A549 (cell line): Measurements from ENCODE around the gene CHST5. TPM values are rescaled to one million over a fixed set of nuclear protein-coding genes. Genes with fewer than 3 reads are reported as not detected.

Experiments used
- ATAC-seq, 2 experiments: fragments of 200-7000 bp in 1 of 2; fragments of >200 bp in 1 of 2; cut with Nextera tagmentation in 1 of 2; cut with Tn5 transposase in 1 of 2; 3 replicates each; pipeline versions ENCODE4 v1.8.0 to v1.9.1; 2018 to 2020; ENCODE audit warnings: mild to moderate bottlenecking in 1 of 2, moderate library complexity in 1 of 2
- CTCF ChIA-PET: fragments of 300-600 bp; sonication (Branson Sonifier 250); formaldehyde crosslinking; extraction: SDS; loops from one replicate; lab custom pipeline; 2021; ENCODE audit warnings: antibody characterized with exemption, inconsistent platforms; lab: Yijun Ruan, JAX
- POLR2A ChIA-PET: fragments of 350-600 bp; formaldehyde crosslinking; extraction: SDS; loops from one replicate; lab custom pipeline; 2021; ENCODE audit warnings: antibody characterized with exemption, inconsistent platforms; lab: Yijun Ruan, JAX
- DNase-seq, 2 experiments: peaks; one replicate each; pipeline versions ENCODE4 v3.0.0 to v3.0.0-alpha.2; 2011 to 2016; ENCODE audit warnings: low read depth in 1 of 2, low spot score in 1 of 2
- FAIRE-seq: peaks from 2 replicates; lab custom pipeline; 2011; peaks lifted over from hg19 to GRCh38; lab: Jason Lieb, UNC
- H3K27ac ChIP-seq, 2 experiments: fragments of >200 bp; sonication (Bioruptor Twin); formaldehyde crosslinking; 3 replicates each; pipeline ENCODE4 v1.5.1; 2016 to 2017
- H3K4me1 ChIP-seq: fragments of >200 bp; sonication (Bioruptor Twin); formaldehyde crosslinking; 3 replicates; pipeline ENCODE4 v1.6.1; 2016
- H3K4me2 ChIP-seq: fragments of >200 bp; sonication (Bioruptor Twin); formaldehyde crosslinking; 3 replicates; pipeline ENCODE4 v1.6.1; 2016
- H3K4me3 ChIP-seq: fragments of >200 bp; sonication (Bioruptor Twin); formaldehyde crosslinking; 3 replicates; pipeline ENCODE4 v1.5.1; 2016
- H3K9me3 ChIP-seq: fragments of >200 bp; sonication (Bioruptor Twin); formaldehyde crosslinking; 3 replicates; pipeline ENCODE4 v1.6.1; 2016
- CBX2 ChIP-seq: fragments of 200-600 bp; sonication (generic); IDR thresholded peaks from 2 replicates; pipeline ENCODE4 v1.6.1; 2016; ENCODE audit warnings: low read depth, mild to moderate bottlenecking, borderline replicate concordance
- EHF ChIP-seq: fragments of 250-450 bp; sonication (Bioruptor Pico); IDR thresholded peaks from 2 replicates; pipeline ENCODE4 v1.5.0; 2020; ENCODE audit warnings: mild to moderate bottlenecking
- EP300 ChIP-seq, 2 experiments: fragments of >200 bp; sonication (Bioruptor Twin); formaldehyde crosslinking; IDR thresholded peaks; 2 replicates in 1 of 2; 3 replicates in 1 of 2; pipeline ENCODE4 v1.6.1; 2016 to 2017
- FOXS1 ChIP-seq: fragments of 250-450 bp; sonication (Bioruptor Pico); IDR thresholded peaks from 2 replicates; pipeline ENCODE4 v1.5.0; 2020; ENCODE audit warnings: mild to moderate bottlenecking, moderate library complexity
- HEYL ChIP-seq: fragments of 250-450 bp; sonication (Bioruptor Pico); IDR thresholded peaks from 2 replicates; pipeline ENCODE4 v1.8.0; 2021; ENCODE audit warnings: mild to moderate bottlenecking, moderate library complexity
- KDM1A ChIP-seq: fragments of 200-600 bp; sonication (generic); IDR thresholded peaks from 2 replicates; pipeline ENCODE4 v1.6.1; 2016; ENCODE audit warnings: low read depth, mild to moderate bottlenecking
- MAZ ChIP-seq: fragments of 150-350 bp; IDR thresholded peaks from 2 replicates; pipeline ENCODE4 v1.6.1; 2014; ENCODE audit warnings: antibody characterized with exemption, low read depth, low read length, borderline replicate concordance
- MYC ChIP-seq: IDR thresholded peaks from 2 replicates; pipeline ENCODE4 v1.6.1; 2012; ENCODE audit warnings: mild to moderate bottlenecking, inconsistent platforms, low read length, improper control_type of control experiment, borderline replicate concordance
- NPAS2 ChIP-seq: fragments of 250-450 bp; sonication (Bioruptor Pico); IDR thresholded peaks from 2 replicates; pipeline ENCODE4 v1.8.0; 2022; ENCODE audit warnings: mild to moderate bottlenecking, moderate library complexity, borderline replicate concordance
- POLR2A ChIP-seq: IDR thresholded peaks from 2 replicates; pipeline ENCODE4 v1.6.1; 2012; ENCODE audit warnings: mild to moderate bottlenecking, low read length
- RFX5 ChIP-seq: fragments of 450-650 bp; IDR thresholded peaks from 2 replicates; pipeline ENCODE4 v1.7.1; 2014; ENCODE audit warnings: antibody characterized with exemption, mild to moderate bottlenecking, moderate library complexity
- RNF2 ChIP-seq: fragments of 200-600 bp; sonication (generic); IDR thresholded peaks from 2 replicates; pipeline ENCODE4 v1.6.1; 2016; ENCODE audit warnings: low read depth, mild to moderate bottlenecking, antibody characterized with exemption, moderate library complexity, borderline replicate concordance
- TP53 ChIP-seq: fragments of 250-450 bp; sonication (Bioruptor Pico); IDR thresholded peaks from 2 replicates; pipeline ENCODE4 v1.5.0; 2021; ENCODE audit warnings: mild to moderate bottlenecking, moderate library complexity
- WGBS: methylation state at CpG from one replicate; pipeline ENCODE4 v1.1.6; 2017; ENCODE audit errors: missing lambda C conversion rate; 5-methylcytosine and 5-hydroxymethylcytosine counted together
- polyA plus RNA-seq, 4 experiments: library from polyadenylated mRNA; depleted of rRNA in 3 of 4; stranded (reverse); fragments of >200 nt; fragmentation: RNase III in 1 of 4; extraction: RNeasy Plus Mini Kit Qiagen cat#74134 plus additional on column Dnase treatment in 1 of 4; gene quantifications; 2 replicates in 3 of 4; 3 replicates in 1 of 4; pipeline ENCODE4 v1.2.3, GENCODE V29; 2011 to 2017
- TF ChIP-seq, protein P1 (sequence below): IDR thresholded peaks from 2 replicates; pipeline ENCODE4 v1.6.1; 2012
- TF ChIP-seq, protein P2 (sequence below): fragments of 450-650 bp; IDR thresholded peaks from 2 replicates; pipeline ENCODE4 v1.6.1; 2014; ENCODE audit warnings: antibody characterized with exemption
- TF ChIP-seq, protein P3 (sequence below): IDR thresholded peaks from 2 replicates; pipeline ENCODE4 v1.6.1; 2012
- TF ChIP-seq, protein P4 (sequence below): fragments of 250-450 bp; sonication (Bioruptor Pico); IDR thresholded peaks from 2 replicates; pipeline ENCODE4 v1.5.0; 2020; ENCODE audit warnings: low read depth, mild to moderate bottlenecking, moderate library complexity
- TF ChIP-seq, protein P5 (sequence below): fragments of 200-600 bp; sonication (generic); IDR thresholded peaks from 2 replicates; pipeline ENCODE4 v1.6.1; 2016; ENCODE audit warnings: antibody characterized with exemption, mild to moderate bottlenecking, moderate library complexity
- TF ChIP-seq, protein P6 (sequence below): IDR thresholded peaks from 2 replicates; pipeline ENCODE4 v1.6.1; 2012; ENCODE audit warnings: low read depth, borderline replicate concordance
- TF ChIP-seq, protein P7 (sequence below): fragments of 150-350 bp; IDR thresholded peaks from 2 replicates; pipeline ENCODE4 v1.6.1; 2014; ENCODE audit warnings: low read depth, mild to moderate bottlenecking, low read length

The CHST5 gene
- polyA plus RNA-seq, 2 of the 4 experiments (the other 2 are of a cell fraction) = 0.05 TPM; not detected in 1

DNA sequence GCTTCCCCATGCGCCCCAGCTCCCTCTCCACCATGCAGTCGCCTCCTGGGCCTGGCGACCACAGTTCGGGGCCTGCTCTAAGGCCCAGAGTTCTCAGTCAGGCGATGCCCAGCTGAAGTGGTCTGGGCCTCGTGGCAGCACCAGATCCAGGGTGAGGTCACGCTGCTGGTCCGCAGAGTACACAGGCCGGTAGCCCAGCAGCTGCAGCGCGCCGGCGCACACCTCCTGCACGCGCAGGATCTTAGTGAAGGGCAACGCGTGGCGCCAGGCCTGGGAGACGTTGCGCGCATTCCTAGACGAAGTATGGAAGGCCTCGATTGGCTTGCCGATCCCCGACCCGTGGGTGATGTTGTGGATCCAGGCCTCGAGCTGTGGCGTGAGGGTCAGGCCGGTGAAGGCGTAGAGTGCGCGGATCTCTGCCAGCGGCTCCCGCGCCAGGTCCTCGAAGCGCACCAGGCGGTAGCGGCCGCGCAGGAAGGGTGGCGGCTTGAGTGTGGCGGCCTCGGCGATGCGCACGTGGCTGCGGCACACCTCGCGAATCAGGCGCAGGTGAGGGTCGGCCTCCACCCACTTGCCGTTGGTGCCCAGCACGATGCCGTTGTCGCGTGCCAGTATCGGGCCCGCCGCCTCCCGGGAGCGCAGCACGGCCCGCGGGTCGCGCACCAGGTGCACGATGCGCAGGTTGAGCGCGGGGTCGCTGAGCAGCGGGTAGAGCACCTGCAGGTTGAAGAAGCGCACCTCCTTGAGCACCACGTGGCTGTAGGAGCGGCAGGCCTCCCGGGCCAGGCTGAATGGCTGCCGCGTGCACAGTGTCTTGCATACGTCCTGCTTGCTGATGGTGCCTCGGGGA, 6.6 kb downstream of the CHST5 start:
- no peak for ATAC-seq
- no peak for FAIRE-seq
- no peak overlapping the region for H3K4me2 ChIP-seq
- no peak overlapping the region for H3K27ac ChIP-seq
- DNase-seq = no peak
- 94% methylated on average over 59 of the region's 81 CpGs for WGBS
- TF ChIP-seq, protein P1, sequence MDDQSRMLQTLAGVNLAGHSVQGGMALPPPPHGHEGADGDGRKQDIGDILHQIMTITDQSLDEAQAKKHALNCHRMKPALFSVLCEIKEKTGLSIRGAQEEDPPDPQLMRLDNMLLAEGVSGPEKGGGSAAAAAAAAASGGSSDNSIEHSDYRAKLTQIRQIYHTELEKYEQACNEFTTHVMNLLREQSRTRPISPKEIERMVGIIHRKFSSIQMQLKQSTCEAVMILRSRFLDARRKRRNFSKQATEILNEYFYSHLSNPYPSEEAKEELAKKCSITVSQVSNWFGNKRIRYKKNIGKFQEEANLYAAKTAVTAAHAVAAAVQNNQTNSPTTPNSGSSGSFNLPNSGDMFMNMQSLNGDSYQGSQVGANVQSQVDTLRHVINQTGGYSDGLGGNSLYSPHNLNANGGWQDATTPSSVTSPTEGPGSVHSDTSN = no peak
- 0 out of 2 replicates have a peak, but pooled peaks have one; percentile 4 for TF ChIP-seq POLR2A
- ChIA-PET CTCF (interaction anchor here (0.6 to 3.8 kb wide), 4 partner anchors 12 to 64 kb away, joined by 3 to 21 read pairs (median 3); no protein-coding TSS in a partner anchor), POLR2A (no interaction called here)
- no peaks in the 10 kb centered on the region for H3K9me3 ChIP-seq
- no peaks in the 10 kb centered on the region for H3K4me1 ChIP-seq
- H3K4me3 ChIP-seq = no peak overlapping the region

DNA sequence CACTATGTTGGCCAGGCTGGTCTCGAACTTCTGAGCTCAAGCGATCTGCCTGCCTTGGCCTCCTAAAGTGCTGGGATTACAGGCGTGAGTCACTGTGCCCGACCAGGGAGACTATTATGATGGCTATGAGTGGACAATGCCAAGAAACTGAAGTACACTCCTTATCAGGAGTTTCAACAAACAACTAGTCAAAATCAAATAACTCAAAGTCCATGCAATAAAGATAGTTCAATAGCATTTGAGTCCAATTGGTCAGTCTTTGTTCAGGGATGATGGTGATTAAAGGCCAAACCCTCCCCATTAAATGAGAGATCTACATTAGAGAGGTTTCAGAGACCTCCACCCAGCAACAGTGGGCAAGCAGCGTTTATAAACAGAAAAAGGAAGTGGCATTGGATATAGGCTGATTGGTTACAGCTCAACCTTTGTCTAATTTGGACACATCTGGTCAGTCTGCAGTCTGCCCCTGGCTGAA, 8.0 kb downstream of the CHST5 start:
- H3K4me1 ChIP-seq = no peaks in the 10 kb centered on the region
- no peak for DNase-seq
- CTCF ChIA-PET = interaction anchor here (1.0 to 3.8 kb wide), 2 partner anchors 11 to 56 kb away, joined by 3 to 21 read pairs; no protein-coding TSS in a partner anchor
- FAIRE-seq = no peak
- POLR2A ChIA-PET = no interaction called here
- no peaks in the 10 kb centered on the region for H3K9me3 ChIP-seq
- H3K4me2 ChIP-seq = no peak overlapping the region
- TF ChIP-seq TP53 (CRISPR knock-in tag) (no peak), KDM1A (no peak), MYC (no peak), NPAS2 (CRISPR knock-in tag) (no peak), CBX2 (no peak), MAZ (no peak), EP300 (IDR thresholded peaks at IDR 0.05) (no peak), RNF2 (no peak), RFX5 (no peak), EHF (CRISPR knock-in tag) (no peak), HEYL (CRISPR knock-in tag) (no peak), POLR2A (no peak), FOXS1 (CRISPR knock-in tag) (no peak)
- TF ChIP-seq, protein P2, sequence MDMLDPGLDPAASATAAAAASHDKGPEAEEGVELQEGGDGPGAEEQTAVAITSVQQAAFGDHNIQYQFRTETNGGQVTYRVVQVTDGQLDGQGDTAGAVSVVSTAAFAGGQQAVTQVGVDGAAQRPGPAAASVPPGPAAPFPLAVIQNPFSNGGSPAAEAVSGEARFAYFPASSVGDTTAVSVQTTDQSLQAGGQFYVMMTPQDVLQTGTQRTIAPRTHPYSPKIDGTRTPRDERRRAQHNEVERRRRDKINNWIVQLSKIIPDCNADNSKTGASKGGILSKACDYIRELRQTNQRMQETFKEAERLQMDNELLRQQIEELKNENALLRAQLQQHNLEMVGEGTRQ = no peak
- TF ChIP-seq, protein P3, sequence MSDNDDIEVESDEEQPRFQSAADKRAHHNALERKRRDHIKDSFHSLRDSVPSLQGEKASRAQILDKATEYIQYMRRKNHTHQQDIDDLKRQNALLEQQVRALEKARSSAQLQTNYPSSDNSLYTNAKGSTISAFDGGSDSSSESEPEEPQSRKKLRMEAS = no peak
- TF ChIP-seq, protein P1 = no peak
- TF ChIP-seq, protein P4, sequence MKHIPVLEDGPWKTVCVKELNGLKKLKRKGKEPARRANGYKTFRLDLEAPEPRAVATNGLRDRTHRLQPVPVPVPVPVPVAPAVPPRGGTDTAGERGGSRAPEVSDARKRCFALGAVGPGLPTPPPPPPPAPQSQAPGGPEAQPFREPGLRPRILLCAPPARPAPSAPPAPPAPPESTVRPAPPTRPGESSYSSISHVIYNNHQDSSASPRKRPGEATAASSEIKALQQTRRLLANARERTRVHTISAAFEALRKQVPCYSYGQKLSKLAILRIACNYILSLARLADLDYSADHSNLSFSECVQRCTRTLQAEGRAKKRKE = no peak
- TF ChIP-seq, protein P5, sequence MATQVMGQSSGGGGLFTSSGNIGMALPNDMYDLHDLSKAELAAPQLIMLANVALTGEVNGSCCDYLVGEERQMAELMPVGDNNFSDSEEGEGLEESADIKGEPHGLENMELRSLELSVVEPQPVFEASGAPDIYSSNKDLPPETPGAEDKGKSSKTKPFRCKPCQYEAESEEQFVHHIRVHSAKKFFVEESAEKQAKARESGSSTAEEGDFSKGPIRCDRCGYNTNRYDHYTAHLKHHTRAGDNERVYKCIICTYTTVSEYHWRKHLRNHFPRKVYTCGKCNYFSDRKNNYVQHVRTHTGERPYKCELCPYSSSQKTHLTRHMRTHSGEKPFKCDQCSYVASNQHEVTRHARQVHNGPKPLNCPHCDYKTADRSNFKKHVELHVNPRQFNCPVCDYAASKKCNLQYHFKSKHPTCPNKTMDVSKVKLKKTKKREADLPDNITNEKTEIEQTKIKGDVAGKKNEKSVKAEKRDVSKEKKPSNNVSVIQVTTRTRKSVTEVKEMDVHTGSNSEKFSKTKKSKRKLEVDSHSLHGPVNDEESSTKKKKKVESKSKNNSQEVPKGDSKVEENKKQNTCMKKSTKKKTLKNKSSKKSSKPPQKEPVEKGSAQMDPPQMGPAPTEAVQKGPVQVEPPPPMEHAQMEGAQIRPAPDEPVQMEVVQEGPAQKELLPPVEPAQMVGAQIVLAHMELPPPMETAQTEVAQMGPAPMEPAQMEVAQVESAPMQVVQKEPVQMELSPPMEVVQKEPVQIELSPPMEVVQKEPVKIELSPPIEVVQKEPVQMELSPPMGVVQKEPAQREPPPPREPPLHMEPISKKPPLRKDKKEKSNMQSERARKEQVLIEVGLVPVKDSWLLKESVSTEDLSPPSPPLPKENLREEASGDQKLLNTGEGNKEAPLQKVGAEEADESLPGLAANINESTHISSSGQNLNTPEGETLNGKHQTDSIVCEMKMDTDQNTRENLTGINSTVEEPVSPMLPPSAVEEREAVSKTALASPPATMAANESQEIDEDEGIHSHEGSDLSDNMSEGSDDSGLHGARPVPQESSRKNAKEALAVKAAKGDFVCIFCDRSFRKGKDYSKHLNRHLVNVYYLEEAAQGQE = no peak
- TF ChIP-seq, protein P6, sequence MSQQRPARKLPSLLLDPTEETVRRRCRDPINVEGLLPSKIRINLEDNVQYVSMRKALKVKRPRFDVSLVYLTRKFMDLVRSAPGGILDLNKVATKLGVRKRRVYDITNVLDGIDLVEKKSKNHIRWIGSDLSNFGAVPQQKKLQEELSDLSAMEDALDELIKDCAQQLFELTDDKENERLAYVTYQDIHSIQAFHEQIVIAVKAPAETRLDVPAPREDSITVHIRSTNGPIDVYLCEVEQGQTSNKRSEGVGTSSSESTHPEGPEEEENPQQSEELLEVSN = no peak
- TF ChIP-seq, protein P7, sequence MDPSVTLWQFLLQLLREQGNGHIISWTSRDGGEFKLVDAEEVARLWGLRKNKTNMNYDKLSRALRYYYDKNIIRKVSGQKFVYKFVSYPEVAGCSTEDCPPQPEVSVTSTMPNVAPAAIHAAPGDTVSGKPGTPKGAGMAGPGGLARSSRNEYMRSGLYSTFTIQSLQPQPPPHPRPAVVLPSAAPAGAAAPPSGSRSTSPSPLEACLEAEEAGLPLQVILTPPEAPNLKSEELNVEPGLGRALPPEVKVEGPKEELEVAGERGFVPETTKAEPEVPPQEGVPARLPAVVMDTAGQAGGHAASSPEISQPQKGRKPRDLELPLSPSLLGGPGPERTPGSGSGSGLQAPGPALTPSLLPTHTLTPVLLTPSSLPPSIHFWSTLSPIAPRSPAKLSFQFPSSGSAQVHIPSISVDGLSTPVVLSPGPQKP = no peak
- H3K4me3 ChIP-seq = no peak overlapping the region
- no peak for ATAC-seq
- WGBS = 67% methylated on average over 5 of the region's 5 CpGs
- no peak overlapping the region for H3K27ac ChIP-seq
